SK-N-SH treated with all-trans-retinoic acid at 6 μM for 48 hours (cell line): ENCODE results near the gene WWC1.

ENCODE experiments used
- ATAC-seq: fragments of 200-7000 bp; cut with Tn5 transposase; 3 replicates; pipeline ENCODE4 v1.9.1; 2020; ENCODE audit warnings: mild to moderate bottlenecking, moderate library complexity
- ARNTL ChIP-seq: fragments of 450-650 bp; formaldehyde crosslinking; IDR thresholded peaks from 2 replicates; pipeline ENCODE4 v1.5.0; 2020; ENCODE audit warnings: low read depth, mild to moderate bottlenecking, moderate library complexity, borderline replicate concordance
- BACH2 ChIP-seq: fragments of 250-450 bp; sonication (Bioruptor Pico); IDR thresholded peaks from 2 replicates; pipeline ENCODE4 v1.9.0; 2021; ENCODE audit warnings: mild to moderate bottlenecking, borderline replicate concordance
- CSDC2 ChIP-seq: fragments of 250-450 bp; sonication (Bioruptor Pico); IDR thresholded peaks from 2 replicates; pipeline ENCODE4 v1.5.0; 2020; ENCODE audit warnings: mild to moderate bottlenecking, moderate library complexity
- ESRRG ChIP-seq: fragments of 250-450 bp; sonication (Bioruptor Pico); IDR thresholded peaks from 2 replicates; pipeline ENCODE4 v1.6.1; 2021; ENCODE audit warnings: mild to moderate bottlenecking
- GLIS3 ChIP-seq: fragments of 250-450 bp; sonication (Bioruptor Pico); IDR thresholded peaks from 2 replicates; pipeline ENCODE4 v1.5.0; 2020; ENCODE audit warnings: mild to moderate bottlenecking, moderate library complexity
- ISL1 ChIP-seq: fragments of 250-450 bp; sonication (Bioruptor Pico); IDR thresholded peaks from 2 replicates; pipeline ENCODE4 v2.1.2; 2022; ENCODE audit warnings: mild to moderate bottlenecking, moderate library complexity
- OSR1 ChIP-seq: fragments of 250-450 bp; sonication (Bioruptor Pico); IDR thresholded peaks from 2 replicates; pipeline ENCODE4 v1.8.0; 2022; ENCODE audit warnings: moderate library complexity, mild to moderate bottlenecking, inconsistent platforms
- PPARA ChIP-seq: fragments of 250-450 bp; sonication (Bioruptor Pico); IDR thresholded peaks from 2 replicates; pipeline ENCODE4 v1.5.0; 2020; ENCODE audit warnings: mild to moderate bottlenecking, borderline replicate concordance
- RARB ChIP-seq: fragments of 250-450 bp; sonication (Bioruptor Pico); IDR thresholded peaks from 2 replicates; pipeline ENCODE4 v1.8.0; 2021; ENCODE audit warnings: mild to moderate bottlenecking, moderate library complexity
- SNAI2 ChIP-seq: fragments of 250-450 bp; sonication (Bioruptor Pico); IDR thresholded peaks from 2 replicates; pipeline ENCODE4 v1.5.0; 2020; ENCODE audit warnings: mild to moderate bottlenecking, moderate library complexity
- TCF4 ChIP-seq: fragments of 250-450 bp; sonication (Bioruptor Pico); IDR thresholded peaks from 2 replicates; pipeline ENCODE4 v1.8.0; 2021; ENCODE audit warnings: mild to moderate bottlenecking, moderate library complexity, borderline replicate concordance
- ZC3H10 ChIP-seq: fragments of 250-450 bp; sonication (Bioruptor Pico); IDR thresholded peaks from 2 replicates; pipeline ENCODE4 v1.5.1; 2021; ENCODE audit warnings: mild to moderate bottlenecking, moderate library complexity
- ZFP3 ChIP-seq: fragments of 250-450 bp; sonication (Bioruptor Pico); IDR thresholded peaks from 2 replicates; pipeline ENCODE4 v1.5.0; 2020; ENCODE audit warnings: mild to moderate bottlenecking, moderate library complexity
- ZFP30 ChIP-seq: fragments of 450-650 bp; formaldehyde crosslinking; IDR thresholded peaks from 2 replicates; pipeline ENCODE4 v1.5.0; 2022; ENCODE audit warnings: mild to moderate bottlenecking, moderate library complexity
- ZNF565 ChIP-seq: fragments of 450-650 bp; formaldehyde crosslinking; conservative IDR thresholded peaks from 2 replicates; pipeline ENCODE4 v1.5.0; 2020; ENCODE audit warnings: low read depth, mild to moderate bottlenecking, moderate library complexity
- ZNF70 ChIP-seq: fragments of 450-650 bp; formaldehyde crosslinking; IDR thresholded peaks from 2 replicates; pipeline ENCODE4 v1.5.0; 2020; ENCODE audit warnings: mild to moderate bottlenecking, moderate library complexity
- ZNF8 ChIP-seq: fragments of 450-650 bp; formaldehyde crosslinking; IDR thresholded peaks from 2 replicates; pipeline ENCODE4 v1.5.0; 2020; ENCODE audit warnings: mild to moderate bottlenecking, moderate library complexity
- TF ChIP-seq, protein P1 (sequence below): fragments of 250-450 bp; sonication (Bioruptor Pico); IDR thresholded peaks from 2 replicates; pipeline ENCODE4 v1.5.1; 2020; ENCODE audit warnings: low read depth, mild to moderate bottlenecking, moderate library complexity
- TF ChIP-seq, protein P2 (sequence below): fragments of 250-450 bp; sonication (Bioruptor Pico); IDR thresholded peaks from 2 replicates; pipeline ENCODE4 v1.8.0; 2020; ENCODE audit warnings: mild to moderate bottlenecking, moderate library complexity, borderline replicate concordance
- TF ChIP-seq, protein P3 (sequence below): fragments of 250-450 bp; sonication (Bioruptor Pico); IDR thresholded peaks from 2 replicates; pipeline ENCODE4 v1.5.0; 2020; ENCODE audit warnings: mild to moderate bottlenecking, moderate library complexity
- TF ChIP-seq, protein P4 (sequence below): fragments of 250-450 bp; sonication (Bioruptor Pico); IDR thresholded peaks from 2 replicates; pipeline ENCODE4 v1.5.1; 2021; ENCODE audit warnings: mild to moderate bottlenecking, moderate library complexity

Gene WWC1

DNA sequence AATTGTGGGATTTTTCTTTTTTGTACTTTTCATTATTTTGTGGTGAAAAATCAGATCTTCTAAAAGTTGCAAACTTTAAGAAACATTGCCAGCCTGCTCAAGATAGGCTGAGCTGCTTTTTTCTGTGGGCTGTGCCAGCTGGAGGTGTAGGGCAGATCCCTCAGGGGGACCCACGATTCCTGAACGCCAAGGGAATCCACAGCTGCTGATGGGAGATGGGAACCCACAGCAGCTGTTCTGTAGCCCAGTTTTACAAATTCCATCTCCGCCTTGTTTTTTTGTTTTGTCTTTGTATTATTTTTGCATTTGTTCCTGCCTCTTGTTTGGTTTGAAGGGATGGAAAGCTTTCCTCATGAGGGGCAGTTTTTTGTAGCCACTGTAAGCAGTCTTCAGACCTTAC is 91.0 kb downstream of the WWC1 start:
- ATAC-seq: no peak

DNA sequence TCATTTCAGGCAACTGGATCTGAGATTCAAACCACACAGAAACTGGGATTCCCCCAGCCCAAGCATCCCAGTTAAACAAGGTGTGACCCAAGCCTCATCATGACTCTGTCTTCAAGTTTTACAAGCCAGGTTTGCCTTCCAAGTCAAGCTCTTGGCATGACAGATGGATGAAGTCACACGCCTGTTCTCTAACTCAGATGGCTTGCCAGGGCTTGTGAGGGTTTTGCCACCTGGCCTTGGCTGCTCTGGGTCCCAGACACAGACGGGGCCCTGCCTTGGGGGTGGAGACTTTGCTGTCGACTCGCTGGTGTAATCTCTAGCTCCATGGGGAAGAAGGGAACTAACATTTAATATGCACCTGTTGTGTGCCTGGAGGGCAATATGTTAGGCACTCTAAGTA is 99.0 kb downstream of the WWC1 start:
- no peak for ATAC-seq
- TF ChIP-seq ZC3H10: no peak
- no peak for TF ChIP-seq ZNF565 (CRISPR knock-in tag)
- TF ChIP-seq CSDC2 (CRISPR knock-in tag): no peak
- TF ChIP-seq ZFP3: no peak
- TF ChIP-seq, protein P1, sequence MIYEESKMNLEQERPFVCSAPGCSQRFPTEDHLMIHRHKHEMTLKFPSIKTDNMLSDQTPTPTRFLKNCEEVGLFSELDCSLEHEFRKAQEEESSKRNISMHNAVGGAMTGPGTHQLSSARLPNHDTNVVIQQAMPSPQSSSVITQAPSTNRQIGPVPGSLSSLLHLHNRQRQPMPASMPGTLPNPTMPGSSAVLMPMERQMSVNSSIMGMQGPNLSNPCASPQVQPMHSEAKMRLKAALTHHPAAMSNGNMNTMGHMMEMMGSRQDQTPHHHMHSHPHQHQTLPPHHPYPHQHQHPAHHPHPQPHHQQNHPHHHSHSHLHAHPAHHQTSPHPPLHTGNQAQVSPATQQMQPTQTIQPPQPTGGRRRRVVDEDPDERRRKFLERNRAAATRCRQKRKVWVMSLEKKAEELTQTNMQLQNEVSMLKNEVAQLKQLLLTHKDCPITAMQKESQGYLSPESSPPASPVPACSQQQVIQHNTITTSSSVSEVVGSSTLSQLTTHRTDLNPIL (CRISPR knock-in tag): no peak
- no peak for TF ChIP-seq SNAI2 (CRISPR knock-in tag)
- no peak for TF ChIP-seq ISL1 (CRISPR knock-in tag)

More for the DNA sequence above, 91.0 kb downstream of the WWC1 start:
- TF ChIP-seq ZC3H10 (no peak), ZNF8 (no peak)

DNA sequence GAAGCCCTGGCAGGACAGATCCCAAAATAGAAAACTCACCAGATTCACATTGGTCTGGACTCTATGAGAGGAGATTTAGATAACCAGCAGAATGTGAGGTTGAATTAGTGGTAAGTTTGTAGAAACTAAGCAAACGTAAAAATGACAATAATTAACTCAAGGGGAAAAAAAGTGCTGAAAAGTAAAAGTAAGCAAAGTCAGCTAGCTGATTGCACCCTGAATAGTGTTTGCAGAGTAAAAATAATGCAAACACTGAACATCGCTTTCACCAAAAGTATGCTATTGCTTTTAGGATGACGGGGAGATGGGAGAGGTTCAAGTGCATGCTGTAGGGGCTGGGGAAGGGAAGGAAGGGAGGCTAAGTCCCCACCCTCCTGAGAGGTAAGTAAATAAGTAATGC is 102.3 kb downstream of the WWC1 start:
- TF ChIP-seq ZNF70 (CRISPR knock-in tag) (no peak), TCF4 (CRISPR knock-in tag) (no peak), ZC3H10 (no peak), ZFP3 (no peak), ZNF8 (no peak), RARB (CRISPR knock-in tag) (no peak), GLIS3 (CRISPR knock-in tag) (no peak), ISL1 (CRISPR knock-in tag) (no peak), OSR1 (no peak), BACH2 (CRISPR knock-in tag) (no peak), ZFP30 (no peak), ARNTL (CRISPR knock-in tag) (no peak), PPARA (CRISPR knock-in tag) (no peak), ESRRG (CRISPR knock-in tag) (no peak)
- TF ChIP-seq, protein P1 (CRISPR knock-in tag): no peak
- TF ChIP-seq, protein P2, sequence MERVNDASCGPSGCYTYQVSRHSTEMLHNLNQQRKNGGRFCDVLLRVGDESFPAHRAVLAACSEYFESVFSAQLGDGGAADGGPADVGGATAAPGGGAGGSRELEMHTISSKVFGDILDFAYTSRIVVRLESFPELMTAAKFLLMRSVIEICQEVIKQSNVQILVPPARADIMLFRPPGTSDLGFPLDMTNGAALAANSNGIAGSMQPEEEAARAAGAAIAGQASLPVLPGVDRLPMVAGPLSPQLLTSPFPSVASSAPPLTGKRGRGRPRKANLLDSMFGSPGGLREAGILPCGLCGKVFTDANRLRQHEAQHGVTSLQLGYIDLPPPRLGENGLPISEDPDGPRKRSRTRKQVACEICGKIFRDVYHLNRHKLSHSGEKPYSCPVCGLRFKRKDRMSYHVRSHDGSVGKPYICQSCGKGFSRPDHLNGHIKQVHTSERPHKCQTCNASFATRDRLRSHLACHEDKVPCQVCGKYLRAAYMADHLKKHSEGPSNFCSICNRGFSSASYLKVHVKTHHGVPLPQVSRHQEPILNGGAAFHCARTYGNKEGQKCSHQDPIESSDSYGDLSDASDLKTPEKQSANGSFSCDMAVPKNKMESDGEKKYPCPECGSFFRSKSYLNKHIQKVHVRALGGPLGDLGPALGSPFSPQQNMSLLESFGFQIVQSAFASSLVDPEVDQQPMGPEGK (CRISPR knock-in tag): no peak
- TF ChIP-seq, protein P3, sequence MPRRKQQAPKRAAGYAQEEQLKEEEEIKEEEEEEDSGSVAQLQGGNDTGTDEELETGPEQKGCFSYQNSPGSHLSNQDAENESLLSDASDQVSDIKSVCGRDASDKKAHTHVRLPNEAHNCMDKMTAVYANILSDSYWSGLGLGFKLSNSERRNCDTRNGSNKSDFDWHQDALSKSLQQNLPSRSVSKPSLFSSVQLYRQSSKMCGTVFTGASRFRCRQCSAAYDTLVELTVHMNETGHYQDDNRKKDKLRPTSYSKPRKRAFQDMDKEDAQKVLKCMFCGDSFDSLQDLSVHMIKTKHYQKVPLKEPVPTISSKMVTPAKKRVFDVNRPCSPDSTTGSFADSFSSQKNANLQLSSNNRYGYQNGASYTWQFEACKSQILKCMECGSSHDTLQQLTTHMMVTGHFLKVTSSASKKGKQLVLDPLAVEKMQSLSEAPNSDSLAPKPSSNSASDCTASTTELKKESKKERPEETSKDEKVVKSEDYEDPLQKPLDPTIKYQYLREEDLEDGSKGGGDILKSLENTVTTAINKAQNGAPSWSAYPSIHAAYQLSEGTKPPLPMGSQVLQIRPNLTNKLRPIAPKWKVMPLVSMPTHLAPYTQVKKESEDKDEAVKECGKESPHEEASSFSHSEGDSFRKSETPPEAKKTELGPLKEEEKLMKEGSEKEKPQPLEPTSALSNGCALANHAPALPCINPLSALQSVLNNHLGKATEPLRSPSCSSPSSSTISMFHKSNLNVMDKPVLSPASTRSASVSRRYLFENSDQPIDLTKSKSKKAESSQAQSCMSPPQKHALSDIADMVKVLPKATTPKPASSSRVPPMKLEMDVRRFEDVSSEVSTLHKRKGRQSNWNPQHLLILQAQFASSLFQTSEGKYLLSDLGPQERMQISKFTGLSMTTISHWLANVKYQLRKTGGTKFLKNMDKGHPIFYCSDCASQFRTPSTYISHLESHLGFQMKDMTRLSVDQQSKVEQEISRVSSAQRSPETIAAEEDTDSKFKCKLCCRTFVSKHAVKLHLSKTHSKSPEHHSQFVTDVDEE (CRISPR knock-in tag): no peak
- TF ChIP-seq, protein P4, sequence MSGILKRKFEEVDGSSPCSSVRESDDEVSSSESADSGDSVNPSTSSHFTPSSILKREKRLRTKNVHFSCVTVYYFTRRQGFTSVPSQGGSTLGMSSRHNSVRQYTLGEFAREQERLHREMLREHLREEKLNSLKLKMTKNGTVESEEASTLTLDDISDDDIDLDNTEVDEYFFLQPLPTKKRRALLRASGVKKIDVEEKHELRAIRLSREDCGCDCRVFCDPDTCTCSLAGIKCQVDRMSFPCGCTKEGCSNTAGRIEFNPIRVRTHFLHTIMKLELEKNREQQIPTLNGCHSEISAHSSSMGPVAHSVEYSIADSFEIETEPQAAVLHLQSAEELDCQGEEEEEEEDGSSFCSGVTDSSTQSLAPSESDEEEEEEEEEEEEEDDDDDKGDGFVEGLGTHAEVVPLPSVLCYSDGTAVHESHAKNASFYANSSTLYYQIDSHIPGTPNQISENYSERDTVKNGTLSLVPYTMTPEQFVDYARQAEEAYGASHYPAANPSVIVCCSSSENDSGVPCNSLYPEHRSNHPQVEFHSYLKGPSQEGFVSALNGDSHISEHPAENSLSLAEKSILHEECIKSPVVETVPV (CRISPR knock-in tag): no peak
- ATAC-seq: no peak
